NCI-H2227 treated with DMSO at 0.1 percent for 48 hours (cell line): ENCODE results near the gene MRPS15.

Experiments used
- DNase-seq: peaks from one replicate; lab custom pipeline; 2025; lab: John Stamatoyannopoulos, UW

The MRPS15 gene

DNA sequence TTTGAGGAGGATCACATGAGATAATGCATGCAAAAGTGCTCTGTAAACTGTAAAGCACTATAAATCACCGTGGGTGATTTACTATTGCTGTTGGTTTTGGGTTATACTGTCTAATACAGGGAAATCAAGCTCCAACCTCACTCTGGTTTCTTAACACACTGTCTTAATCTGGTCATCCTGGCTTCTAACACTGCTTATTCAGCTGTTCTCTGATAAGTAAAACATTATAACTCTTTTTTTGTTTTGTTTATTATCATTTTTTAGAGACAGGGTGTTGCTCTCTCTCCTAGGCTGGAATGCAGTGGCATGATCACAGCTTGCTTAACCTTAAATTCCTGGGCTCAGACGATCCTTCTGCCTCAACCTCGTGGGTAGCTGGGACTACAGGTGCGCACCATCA is 44.6 kb downstream of the MRPS15 start:
- DNase-seq: no peak

- DNase-seq: no peak
These were observed 45.0 kb downstream of the MRPS15 start for GRCh38 chr1:36419140-36419539.

DNA sequence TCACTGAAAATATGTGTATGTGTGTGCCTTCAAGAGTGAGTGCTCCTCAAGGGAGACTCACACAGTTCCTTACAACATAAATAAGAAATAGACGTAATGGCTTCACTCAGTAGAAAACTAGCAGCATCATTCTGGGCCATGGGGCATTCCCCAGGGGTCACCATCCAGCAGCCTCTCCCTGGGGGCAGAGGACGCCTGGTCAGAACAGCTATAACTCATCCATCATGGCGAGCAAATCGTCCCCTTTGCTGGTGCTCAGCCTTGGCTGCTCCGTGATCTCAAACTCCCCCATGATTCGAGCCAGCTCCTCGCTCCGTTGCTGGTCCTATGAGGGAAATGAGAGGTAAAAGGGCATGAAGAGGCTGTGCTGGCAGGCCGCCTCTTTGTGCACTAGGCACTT is 46.3 kb downstream of the MRPS15 start:
- DNase-seq: no peak

GRCh38 chr1:36415661-36416326 is 48.4 kb downstream of the MRPS15 start:
- DNase-seq: no peak

DNA sequence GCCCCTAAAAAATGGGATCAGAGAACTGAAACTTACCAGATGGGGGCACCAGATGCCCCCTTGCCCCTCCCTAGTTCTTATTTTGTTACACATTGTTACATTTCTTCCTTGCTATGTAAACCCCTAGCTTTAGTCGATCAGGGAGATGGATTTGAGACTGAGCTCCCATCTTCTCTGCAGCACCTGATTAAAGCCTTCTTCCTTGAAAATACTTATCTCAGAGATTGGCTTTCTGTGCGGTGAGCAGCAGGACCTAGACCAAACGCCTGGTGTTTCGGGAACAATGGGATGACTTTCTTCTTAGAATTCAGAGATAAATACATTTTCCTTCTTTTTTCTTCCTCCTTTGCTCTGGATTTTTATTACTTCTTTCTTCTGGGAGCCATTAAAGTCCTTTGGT is 49.8 kb downstream of the MRPS15 start:
- no peak for DNase-seq

DNA sequence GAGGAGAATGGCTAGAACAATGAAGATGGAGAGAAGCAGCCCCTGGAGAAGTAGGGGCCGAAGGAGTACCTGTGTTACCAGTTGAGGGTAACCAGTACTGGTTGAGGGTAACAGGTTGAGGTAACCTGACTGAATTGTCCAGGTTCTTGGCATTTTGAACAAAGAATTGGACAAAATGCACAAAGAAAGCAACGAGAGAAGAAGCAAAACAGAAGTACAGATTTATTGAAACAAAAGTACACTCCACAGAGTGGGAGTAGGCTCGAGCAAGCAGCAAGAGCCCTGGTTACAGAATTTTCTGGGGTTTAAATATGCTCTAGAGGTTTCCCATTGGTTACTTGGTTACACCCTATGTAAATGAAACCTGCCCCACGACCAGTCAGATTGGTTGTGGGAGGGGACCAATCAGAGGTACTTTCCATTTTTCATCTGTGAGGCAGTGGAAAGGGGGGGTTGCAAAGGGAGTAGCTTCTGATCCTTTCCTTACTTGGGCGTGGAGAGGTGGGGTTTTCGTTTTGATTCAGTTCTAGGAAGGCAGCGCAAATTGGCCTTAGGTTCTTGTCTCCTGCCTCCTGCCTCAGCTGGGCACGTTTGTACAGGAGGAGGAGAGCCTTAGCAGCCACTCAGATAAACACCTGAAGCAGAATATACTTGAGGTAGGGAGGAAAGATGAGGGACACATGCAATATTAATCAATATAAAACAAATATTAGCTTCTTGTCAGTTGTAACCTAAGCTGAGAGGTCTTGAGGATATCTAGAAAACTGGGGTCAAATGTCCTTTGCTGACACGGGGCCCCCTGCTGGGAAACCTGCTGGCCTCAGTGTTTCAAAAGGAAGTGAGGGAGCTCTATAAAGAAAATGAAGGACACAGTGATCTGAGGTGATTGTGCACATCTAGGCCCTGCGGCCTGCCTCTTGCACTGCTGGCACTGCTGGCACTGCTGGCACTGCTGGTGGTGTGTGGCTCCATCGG is 52.2 kb downstream of the MRPS15 start:
- DNase-seq: no peak

GRCh38 chr1:36408479-36408878 is 55.7 kb downstream of the MRPS15 start:
- DNase-seq: no peak

DNA sequence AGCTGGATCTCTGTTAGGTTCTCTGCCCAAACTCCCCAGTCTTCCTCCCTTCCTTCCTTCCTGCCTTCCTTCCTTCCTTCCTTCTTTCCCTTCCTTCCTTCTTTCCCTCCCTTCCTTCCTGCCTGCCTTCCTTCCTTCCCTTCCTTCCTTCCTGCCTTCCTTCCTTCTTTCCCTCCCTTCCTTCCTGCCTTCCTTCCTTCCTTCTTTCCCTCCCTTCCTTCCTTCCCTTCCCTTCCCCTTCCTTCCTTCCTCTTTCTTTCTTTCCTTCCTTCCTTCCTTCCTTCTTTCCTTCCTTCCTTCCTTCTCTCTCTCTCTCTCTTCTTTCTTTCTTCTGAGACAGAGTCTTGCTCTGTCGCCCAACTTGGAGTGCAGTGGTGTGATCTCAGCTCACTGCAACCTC is 57.7 kb downstream of the MRPS15 start:
- no peak for DNase-seq
